DMS153 treated with DMSO at 0.1 percent for 48 hours (cell line): ENCODE measurements around the gene HNRNPR.
A peak's percentile ranks its signal among the peaks of the same experiment; 100 is the strongest.
"Not testable (repeated sequence)": the region's sequence is repeated elsewhere in the genome, so short reads cannot be mapped to it uniquely, and the experiment has no call there.

Experiments
- DNase-seq: peaks from one replicate; lab custom pipeline; 2025; ENCODE audit not compliant: unreplicated experiment; lab: John Stamatoyannopoulos, UW

The HNRNPR gene

DNA sequence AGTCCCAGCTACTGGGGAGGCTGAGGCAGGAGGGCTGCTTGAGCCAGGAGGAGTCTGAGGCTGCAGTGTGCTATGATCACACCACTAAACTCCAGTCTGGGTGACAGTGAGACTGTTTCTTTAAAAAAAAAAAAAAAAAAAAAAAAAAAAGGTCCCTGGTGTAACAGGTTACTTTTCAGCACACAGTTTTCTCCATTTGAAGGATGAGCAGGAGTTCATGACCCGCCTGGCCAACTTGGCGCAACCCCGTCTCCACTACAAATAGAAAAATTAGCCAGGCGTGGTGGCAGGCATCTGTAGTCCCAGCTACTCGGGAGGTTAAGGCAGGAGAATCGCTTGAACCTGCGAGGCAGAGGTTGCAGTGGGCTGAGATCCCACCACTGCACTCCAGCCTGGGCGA is 12.4 kb downstream of the HNRNPR start:
- no peak for DNase-seq

DNA sequence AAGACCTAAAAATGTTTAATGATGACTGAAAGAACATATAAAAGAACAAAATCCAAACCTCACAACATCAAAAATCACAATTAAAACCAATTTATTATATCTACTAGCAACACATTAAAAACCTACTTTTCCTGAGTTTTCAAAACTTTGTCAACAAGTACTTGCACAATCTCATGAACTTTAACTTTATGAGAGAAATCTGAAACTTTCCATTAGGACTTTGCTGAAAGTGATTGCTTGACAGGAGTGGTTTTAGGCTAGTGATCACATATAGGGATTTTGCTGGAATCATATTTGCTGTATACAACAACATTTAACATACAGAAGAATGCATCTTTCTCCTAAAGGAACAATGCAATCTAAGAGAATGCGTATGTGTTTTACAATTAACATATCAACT is 13.2 kb downstream of the HNRNPR start:
- DNase-seq = no peak

DNA sequence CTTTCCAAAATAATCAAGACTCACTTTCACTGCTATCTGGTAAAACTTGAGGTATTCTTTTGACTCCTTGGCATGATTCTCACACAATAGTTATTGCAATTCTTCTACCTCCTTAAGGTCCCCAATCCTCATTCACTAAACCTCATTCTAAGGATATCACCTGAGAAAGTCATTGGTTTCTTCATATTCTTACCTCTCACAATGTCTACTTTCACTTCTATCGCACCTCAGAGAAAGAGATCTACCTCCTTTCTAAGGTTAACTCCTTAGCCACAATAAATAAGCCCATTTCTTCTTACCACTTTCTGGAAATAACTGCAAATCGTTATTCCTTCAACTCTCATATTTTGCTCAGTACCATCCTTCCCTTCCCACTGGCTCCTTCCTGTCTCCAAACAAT is 18.7 kb downstream of the HNRNPR start:
- DNase-seq = no peak

DNA sequence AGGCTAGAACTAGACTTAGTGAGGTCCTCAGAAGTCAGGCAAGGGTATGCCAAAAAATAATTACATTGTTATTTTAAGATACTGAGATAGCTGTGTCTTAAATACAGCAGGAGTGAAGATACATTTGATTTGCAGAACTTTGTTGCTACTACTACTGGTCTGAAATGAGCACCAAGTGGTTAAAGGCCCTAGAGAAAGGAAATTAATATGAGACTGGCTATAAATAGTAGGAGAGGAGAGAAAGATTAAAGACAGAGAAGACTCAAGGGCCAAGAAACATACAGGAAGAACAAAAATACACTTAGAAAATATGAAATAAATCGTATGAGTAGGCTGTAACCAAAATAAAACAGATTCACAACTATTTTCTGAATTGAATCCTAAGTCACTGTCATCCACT is 21.3 kb downstream of the HNRNPR start:
- no peak for DNase-seq

DNA sequence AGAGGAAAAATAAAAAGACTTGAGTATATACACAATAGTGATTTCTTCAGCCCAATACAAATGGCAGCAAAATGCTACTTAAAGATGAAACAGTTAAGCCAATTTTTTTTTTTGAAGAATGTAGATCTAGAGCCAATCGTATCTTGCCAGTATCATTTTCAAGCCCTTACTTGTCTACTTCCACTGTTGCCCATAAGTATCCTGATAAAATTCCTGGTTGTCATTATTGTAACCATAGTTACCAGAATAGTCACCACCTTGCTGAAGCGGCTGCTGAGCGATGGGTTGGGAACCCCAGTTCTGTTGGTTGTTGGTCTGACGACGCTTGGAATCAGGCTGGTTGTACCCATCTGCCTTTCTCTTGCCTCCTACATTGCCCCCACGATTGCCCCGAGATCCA is 33.8 kb downstream of the HNRNPR start:
- not testable (repeated sequence) for DNase-seq

DNA sequence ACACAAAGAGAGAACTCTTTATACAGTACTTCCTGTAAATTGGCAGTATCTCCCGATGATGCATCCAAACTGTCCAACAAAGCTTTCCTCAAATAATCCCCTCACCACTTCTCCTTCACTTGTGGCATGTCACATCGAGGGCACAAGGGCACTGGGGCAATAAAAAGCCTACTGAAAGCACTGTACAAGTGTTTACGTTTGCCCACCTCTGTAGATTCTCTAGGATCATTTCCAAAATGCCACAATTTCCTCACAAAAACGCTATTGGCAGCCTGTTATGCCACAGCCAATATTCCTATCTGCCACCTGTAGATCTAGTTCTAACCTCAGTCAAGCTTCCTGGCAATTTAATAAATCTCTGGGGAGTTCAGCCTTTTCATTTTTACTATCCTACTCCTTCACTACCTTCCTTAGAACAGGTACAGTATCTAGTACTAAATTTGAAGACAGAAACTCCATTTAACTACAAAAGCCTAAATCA is 39.9 kb downstream of the HNRNPR start:
- no peak for DNase-seq

DNA sequence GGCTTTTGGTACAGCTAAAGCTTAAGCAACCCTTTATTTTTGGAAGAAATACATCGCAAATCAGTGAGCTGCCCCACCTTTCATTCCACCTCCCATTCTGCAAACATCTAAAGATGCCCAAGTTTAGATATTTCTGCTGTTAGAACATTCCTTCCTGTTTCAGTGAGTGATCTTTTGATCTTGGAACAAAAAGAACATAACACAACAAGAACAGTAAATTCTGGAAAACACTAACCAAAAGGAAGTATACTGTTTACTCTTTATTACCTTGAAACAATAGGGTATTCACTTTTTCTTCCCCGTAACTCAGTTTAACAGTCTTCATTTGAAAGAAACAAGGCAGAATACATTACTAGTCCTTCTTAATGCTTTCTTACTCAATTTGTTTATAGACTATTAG is 40.6 kb downstream of the HNRNPR start:
- DNase-seq = no peak

DNA sequence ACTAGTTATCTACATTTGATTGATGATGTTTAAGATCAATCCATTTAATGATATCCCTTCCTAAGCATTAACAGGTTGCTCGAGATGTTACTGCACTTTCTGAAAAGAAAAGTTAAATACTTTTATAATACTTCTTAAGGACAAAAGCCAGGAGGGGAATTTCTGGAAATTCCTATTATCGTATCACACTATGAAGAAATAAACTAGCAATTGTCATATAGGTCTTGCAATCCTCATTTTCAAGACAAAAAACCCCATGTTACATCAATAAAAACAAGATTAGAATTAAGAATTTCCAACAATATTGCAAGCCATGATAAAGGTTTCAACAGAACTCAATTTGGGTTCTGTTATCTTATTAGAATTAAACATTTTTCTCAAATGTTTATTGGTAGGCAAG is 47.2 kb downstream of the HNRNPR start:
- DNase-seq = no peak

DNA sequence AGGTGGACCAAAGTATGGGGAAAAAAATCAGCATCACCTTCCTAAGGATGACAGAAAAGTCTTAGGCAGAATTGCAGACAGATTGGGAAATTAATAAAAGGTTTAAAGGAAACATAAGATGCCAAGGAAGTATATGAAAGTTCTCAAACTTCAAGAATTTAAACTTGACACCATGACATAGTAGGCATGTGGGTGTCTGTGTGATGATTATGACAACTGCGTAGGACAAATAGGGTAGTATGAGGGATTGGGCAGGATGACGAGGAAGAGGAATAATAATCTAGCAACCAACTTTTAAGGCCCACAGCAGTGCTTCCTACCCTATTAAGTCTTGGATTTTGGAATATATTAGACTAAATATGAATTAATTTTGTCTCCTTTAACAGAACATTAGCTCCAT is 52.4 kb downstream of the HNRNPR start:
- DNase-seq = no peak

DNA sequence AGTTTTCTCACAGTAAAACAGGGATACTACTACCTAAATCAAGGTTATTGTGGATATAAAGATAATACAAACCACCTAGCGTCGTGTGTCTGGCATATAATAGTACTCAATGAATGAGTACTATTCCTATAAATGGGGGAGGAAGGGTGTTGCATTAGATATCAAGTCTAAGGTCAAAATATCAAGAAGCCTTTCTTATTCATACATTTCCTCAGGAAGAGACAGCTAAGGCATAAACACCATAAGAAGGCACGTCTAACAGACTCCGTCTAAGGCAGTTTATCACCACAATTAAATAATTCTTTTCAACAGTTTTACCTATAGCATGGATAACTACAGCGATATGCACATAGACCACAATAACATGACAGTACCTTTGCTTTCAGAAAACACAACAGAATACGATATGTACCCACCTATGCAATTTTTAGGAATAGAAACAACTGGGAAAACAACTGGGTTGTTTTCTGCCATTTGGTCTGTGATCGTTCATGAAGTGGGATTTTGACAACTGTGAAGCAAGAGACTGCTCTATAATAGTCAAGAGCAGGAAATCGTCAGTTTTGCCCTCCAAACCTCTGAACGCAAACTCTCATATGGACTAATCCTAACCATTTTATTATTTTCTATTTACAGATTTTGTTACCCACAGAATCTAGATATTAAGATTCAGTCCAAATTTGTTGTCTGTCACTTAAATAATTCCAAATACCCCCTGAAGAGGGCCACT is 53.1 kb downstream of the HNRNPR start:
- no peak for DNase-seq

DNA sequence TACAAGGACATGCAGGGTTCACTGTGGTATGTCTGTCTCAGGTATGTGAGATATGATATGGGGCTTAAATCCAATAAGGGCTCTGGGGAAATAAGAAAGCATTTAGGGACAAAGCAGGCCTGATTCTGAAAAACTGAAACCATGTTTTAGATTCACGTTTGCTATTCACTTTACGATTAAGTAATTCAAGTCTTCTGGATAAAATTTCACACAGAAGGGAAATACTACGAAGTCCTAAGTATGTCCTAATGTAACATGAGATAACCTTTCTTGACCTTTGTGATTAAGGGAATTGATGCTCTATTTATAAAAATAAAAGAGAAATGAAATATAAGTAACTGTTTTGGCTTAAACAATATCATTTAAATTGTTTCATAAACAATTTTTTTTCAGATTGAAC is 55.4 kb downstream of the HNRNPR start:
- no peak for DNase-seq

DNA sequence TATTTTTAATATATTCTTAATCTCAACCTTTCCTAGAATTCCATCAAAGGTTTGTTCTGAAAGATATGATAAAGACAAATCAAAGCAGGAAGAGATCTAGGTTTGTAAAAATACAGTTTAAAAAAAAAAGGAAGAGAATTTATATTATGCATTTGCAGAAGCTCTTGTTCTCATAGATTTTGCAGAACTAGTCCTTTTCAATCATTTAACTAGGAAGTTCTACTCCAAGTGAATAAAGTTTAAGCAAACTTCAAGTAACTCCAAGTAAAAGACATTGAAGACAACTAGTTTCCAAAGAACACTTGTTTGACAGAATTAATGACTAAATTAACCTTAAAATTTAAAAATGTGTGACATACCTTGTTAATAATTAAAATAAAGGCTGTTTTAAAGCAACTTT is 55.9 kb downstream of the HNRNPR start:
- DNase-seq = no peak

DNA sequence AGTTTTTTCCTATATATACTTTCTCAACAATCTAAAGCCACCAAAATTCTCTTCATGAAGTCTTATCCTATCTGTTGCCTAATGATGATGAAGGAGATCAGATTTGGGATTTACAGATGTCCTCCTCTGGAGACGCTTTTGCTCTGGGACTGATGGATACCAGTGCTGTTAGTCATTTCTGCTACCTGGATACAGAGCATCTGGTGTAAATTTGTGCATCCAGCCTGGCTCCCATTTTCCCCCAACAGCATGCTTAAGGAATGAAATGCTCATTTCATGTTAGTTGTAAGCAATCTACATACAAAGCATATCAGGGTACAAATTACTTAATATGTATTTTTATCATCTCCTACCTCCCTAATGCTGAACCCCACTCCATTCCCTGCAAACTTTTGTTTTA is 57.7 kb downstream of the HNRNPR start:
- DNase-seq = no peak

DNA sequence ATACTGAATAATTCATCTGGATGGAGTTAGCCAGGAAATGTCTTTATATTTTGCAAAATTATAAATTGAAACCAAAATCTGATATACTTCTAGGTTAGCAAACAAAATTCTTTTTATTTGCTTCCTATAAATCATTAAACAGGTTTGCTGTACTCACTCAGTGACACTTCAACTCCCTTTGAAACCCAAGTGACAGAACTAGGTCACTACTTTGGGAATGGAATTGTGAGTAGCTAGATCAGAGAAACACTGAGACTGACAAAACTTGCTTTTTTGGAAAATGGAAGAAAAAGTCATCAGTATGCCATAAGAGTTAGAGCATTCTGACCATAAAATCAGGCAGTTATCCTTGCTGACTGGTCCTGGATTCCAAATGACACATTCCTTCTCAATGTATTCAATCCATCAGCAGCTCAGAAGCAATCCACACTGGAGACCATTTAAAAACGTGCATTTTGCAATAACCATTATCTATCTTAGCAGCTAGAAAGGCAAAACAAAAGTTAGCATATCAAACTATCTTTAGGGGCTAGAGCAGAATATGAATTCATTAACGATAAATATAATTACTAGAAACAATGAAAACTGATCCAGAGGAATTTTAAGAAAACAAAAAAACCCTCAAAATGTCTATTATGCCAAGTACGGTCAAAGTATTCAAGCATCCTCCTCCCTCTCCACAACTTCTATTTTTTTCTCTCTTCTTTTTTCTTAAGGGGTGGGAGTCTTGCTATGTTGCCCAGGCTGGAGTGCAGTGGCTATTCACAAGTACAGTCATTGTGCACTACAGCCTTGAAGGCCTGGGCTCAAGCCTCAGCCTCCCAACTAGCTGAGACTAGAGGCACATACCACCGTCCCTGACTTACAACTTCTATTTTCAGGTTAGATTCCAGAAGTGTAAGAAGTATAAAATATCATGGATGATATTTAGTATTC is 60.1 kb downstream of the HNRNPR start:
- no peak for DNase-seq

DNA sequence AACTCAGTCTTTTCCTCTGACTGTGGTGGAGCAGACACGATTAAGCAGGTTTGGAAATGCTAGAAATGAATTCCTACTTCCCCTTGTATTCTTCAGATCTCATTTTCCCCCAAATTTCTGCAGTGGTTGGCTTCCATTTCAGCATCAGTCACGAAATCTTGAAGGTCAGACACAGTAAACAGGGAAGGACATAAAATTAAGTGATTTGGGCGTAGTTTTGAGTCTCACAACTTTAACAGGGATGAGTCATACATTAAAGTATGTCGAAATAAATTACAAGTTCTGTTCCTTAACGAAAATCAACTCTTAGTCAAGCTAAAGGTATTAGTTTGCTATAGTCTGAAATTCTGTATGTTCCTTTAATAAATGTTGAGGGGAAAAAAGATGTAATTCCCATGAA is 61.1 kb downstream of the HNRNPR start:
- DNase-seq = no peak

DNA sequence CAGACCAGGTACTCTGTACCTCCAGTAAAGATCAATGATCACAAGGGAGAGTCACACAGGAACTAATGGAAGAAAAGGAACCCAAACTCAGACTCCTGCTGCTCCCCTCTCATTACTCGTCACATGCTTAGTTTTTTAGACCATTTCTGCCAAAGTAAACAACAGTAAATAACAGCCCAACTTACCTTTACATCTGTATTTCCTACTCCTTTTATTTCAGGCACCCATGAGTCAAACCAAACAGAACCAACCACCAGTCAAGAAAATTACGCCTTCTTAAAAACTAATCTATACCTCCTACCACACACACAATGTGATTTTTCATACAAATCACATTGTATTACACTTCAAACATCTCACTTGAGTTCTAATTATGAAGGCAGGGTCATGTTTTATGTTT is 65.4 kb downstream of the HNRNPR start:
- no peak for DNase-seq

DNA sequence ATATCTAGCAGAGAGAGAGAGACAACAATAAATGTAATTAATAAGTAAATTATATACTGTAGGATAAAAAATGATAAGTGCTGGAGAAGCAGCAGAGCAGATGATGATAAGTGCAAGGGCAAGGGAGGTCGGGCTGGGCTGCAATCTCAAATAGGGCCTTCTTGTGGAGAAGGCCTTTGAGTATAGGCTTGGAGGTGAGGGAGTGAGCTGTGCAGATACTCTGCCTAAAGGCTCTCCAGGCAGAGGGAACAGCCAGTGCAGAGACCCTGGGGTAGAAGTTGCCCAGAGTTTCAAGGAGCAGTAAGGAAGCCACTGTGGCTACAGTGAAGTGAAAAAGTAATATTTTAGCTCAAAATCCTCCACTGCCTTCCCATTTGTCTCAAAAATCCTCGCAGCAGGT is 67.6 kb downstream of the HNRNPR start:
- no peak for DNase-seq

DNA sequence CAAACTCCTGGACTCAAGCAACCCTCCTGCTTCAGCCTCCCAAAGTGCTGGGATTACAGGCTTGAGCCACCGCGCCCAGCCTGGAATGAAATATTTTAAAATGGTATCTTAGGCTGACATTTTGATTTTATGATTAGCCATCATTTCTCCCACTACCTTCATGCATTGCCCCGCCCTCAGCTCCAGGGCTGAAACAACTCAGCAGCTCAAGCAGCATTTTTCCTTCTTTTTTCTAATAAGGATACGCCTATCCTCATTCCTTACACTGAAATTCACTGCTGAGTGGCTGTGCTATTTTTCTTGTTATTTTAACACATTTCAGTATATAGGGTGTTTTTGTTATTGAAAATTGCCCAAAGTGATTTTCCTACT is 70.0 kb downstream of the HNRNPR start:
- DNase-seq = no peak

DNA sequence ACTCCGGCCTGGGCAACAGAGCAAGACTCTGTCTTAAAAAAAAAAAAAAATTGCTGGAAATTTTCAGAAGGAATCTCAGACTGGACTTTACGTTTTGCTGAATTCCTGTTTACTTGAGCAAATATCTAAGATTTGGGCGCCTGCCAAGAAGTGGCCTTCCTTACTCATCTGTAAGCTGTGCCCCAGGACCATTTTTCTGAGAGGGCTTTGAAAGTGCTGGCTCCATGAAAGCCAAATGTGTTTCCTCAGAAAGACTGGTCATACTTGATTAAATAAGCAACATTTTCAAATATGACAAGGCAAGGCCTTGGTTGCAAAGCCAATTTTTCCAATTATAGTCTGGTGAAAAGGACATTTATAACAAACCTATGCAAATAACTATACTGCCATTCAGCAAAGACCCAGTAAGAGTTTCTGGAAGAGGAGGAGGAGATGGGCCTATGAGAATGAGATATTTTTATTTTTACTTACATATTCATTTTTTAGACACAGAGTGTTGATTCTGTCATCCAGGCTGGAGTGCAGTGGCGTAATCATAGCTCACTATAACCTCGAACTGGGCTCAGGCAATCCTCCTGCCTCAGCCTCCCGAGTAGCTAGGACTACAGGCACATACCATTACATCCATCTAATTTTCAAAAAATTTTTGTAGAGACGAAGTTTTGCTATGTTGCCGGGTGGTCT is 70.5 kb downstream of the HNRNPR start:
- DNase-seq = no peak

DNA sequence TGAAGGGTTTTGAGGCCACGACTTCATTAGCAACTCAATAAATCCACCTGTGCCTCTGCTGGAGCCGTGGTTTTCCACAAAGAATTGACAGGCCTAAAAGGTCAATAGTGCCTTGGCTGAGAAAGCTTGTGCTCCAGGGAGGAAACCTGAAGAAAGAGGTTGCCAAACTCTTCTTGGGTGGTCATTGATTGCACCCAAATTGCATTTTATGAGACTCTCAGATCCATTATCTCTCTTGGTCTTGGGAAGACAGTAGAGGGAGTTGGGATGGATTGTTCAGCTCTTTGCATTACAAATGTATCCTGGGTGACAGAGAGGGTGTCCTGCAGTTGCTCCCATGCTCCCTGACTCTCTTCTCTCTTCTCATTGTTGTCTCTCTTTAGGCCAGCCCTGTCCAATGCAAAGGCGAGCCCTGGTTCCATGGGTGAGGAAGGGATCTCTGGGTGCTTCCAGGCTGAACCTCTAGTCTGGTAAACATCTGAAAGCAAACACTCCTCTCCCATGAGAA is 80.7 kb downstream of the HNRNPR start:
- peak; percentile 9 for DNase-seq

DNA sequence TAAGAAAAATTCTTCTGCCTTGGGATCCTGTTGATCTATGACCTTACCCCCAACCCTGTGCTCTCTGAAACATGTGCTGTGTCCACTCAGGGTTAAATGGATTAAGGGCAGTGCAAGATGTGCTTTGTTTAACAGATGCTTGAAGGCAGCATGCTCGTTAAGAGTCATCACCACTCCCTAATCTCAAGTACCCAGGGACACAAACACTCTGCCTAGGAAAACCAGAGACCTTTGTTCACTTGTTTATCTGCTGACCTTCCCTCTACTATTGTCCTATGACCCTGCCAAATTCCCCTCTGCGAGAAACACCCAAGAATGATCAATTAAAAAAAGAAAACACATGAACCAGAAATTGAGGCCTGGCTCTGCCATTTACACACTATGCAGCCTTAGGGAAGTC is 86.0 kb downstream of the HNRNPR start:
- DNase-seq = not testable (repeated sequence)

DNA sequence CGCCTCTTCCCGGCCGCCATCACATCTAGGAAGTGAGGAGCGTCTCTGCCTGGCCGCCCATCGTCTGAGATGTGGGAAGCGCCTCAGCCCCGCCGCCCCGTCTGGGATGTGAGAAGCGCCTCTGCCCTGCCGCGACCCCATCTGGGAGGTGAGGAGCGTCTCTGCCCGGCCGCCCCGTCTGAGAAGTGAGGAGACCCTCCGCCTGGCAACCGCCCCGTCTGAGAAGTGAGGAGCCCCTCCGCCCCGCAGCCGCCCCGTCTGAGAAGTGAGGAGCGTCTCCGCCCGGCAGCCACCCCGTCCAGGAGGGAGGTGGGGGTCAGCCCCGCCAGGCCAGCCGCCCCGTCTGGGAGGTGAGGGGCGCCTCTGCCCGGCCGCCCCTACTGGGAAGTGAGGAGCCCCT is 86.7 kb downstream of the HNRNPR start:
- DNase-seq = not testable (repeated sequence)
